Endothelial cell (in vitro differentiated cells): ENCODE results near the gene CACNA1C. TPM values are rescaled to one million over a fixed set of nuclear protein-coding genes. Genes with fewer than 3 reads are reported as not detected.

Experiments used
- DNase-seq: peaks from one replicate; pipeline ENCODE4 v3.0.0; 2021; ENCODE audit warnings: low spot score
- H3K27ac Mint-ChIP-seq: one replicate; pipeline ENCODE4 v1.8.0; 2021; ENCODE audit warnings: mixed read lengths, inconsistent platforms; ENCODE audit not compliant: unreplicated experiment
- H3K27me3 Mint-ChIP-seq: one replicate; pipeline ENCODE4 v1.8.0; 2021; ENCODE audit warnings: mild to moderate bottlenecking, moderate library complexity, mixed read lengths, inconsistent platforms; ENCODE audit not compliant: unreplicated experiment
- H3K36me3 Mint-ChIP-seq: one replicate; pipeline ENCODE4 v1.8.0; 2021; ENCODE audit warnings: mild to moderate bottlenecking, low read depth, mixed read lengths, inconsistent platforms; ENCODE audit not compliant: unreplicated experiment
- H3K4me1 Mint-ChIP-seq: one replicate; pipeline ENCODE4 v1.8.0; 2021; ENCODE audit warnings: mild to moderate bottlenecking, mixed read lengths, inconsistent platforms; ENCODE audit not compliant: unreplicated experiment
- H3K4me3 Mint-ChIP-seq: one replicate; pipeline ENCODE4 v1.8.0; 2021; ENCODE audit warnings: mild to moderate bottlenecking, mixed read lengths, inconsistent platforms; ENCODE audit not compliant: unreplicated experiment
- H3K9me3 Mint-ChIP-seq: one replicate; pipeline ENCODE4 v1.8.0; 2021; ENCODE audit warnings: mixed read lengths, inconsistent platforms; ENCODE audit not compliant: unreplicated experiment
- total RNA-seq: library from RNA; stranded (reverse); fragmentation: NEBNext Ultra II Directional; extraction: Animal tissue kit (Norgen Biotek cat#: 25700); gene quantifications from one replicate; pipeline ENCODE4 v1.2.1, GENCODE V29; 2021; ENCODE audit not compliant: unreplicated experiment
- TF ChIP-seq, protein P1 (sequence below): fragments of 200-600 bp; sonication (generic); IDR thresholded peaks from one replicate; pipeline ENCODE4 v1.5.0; 2021; ENCODE audit warnings: antibody characterized with exemption; ENCODE audit not compliant: unreplicated experiment

CACNA1C gene
- total RNA-seq, 1 donor from 2014 or later: 11.1 TPM

GRCh38 chr12:2211119-2211518 lies 158.3 kb downstream of the CACNA1C start:
- no peak for DNase-seq
- Mint-ChIP-seq H3K9me3 (no peaks in the 10 kb centered on the region), H3K4me1 (peaks cover 2% of the 10 kb centered on the region), H3K4me3 (no peak overlapping the region), H3K27me3 (peaks cover 3% of the 10 kb centered on the region), H3K36me3 (no peaks in the 10 kb centered on the region), H3K27ac (no peak overlapping the region)
- TF ChIP-seq, protein P1, sequence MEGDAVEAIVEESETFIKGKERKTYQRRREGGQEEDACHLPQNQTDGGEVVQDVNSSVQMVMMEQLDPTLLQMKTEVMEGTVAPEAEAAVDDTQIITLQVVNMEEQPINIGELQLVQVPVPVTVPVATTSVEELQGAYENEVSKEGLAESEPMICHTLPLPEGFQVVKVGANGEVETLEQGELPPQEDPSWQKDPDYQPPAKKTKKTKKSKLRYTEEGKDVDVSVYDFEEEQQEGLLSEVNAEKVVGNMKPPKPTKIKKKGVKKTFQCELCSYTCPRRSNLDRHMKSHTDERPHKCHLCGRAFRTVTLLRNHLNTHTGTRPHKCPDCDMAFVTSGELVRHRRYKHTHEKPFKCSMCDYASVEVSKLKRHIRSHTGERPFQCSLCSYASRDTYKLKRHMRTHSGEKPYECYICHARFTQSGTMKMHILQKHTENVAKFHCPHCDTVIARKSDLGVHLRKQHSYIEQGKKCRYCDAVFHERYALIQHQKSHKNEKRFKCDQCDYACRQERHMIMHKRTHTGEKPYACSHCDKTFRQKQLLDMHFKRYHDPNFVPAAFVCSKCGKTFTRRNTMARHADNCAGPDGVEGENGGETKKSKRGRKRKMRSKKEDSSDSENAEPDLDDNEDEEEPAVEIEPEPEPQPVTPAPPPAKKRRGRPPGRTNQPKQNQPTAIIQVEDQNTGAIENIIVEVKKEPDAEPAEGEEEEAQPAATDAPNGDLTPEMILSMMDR: no peak

DNA sequence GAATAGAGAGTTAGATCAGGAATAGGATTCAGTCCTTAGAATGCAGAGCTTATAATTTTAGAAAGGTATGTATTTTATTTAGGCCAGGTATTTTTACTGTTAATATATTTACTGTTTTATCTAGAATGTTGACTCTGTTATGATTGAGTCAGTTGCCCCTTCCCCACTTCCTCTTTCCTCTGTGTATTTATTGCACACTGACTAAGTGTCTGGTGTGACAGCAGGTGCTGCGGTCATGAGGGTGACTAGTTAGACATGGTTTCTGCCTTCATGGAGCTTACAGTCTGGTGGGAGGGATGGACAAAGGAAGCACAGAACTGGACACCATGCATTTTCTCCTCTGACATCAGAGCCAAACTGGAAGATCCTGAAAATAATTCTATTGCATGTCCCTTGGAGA lies 159.8 kb downstream of the CACNA1C start:
- no peak overlapping the region for H3K27ac Mint-ChIP-seq
- peaks cover 3% of the 10 kb centered on the region for H3K27me3 Mint-ChIP-seq

DNA sequence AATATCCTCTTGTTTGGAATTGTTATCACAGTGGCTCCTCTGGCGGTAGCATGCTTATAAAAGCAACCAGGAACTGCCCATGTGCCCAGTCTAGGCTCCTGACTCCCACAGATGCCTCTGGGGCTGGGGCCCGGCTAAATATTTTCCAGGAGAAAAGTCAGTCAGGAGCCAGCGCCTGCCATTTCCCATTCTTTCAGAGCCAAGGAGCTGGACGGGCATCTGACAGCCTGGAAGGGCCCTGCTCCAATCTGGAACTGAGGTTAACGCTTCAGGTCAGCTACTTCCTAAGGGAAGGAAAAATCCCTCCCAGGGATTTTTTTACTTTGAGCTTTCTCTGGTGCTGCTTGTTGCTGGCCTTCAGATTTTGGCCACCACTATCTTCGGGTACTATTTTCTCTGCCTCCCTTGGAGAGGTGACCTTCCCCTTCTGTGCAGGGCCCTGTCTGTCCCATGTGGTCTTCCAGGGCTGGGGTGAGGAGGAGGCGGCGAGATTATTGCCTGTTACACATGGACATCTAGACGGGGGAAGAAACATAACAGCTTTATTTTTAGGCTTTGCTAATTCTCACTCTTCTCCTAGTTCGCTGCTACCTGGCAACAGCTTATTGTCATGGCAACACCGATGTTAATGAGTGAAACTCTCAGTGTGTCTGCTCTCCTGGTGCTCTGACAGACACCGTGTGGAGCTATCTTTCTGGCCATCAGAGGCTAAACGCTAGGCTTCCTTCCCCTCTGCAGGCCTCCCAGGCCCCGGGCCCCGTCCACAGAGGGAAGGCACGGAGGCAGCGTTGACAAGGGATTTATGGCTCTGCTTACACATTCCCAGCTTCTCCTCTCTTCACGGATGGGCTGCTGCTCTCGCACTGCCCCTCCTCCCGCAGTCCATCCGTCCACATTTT lies 160.4 kb downstream of the CACNA1C start:
- TF ChIP-seq, protein P1: no peak
- H3K27me3 Mint-ChIP-seq: peaks cover 5% of the 10 kb centered on the region
- H3K9me3 Mint-ChIP-seq: no peaks in the 10 kb centered on the region
- H3K27ac Mint-ChIP-seq: no peak overlapping the region
- no peak overlapping the region for H3K4me3 Mint-ChIP-seq
- peaks cover 2% of the 10 kb centered on the region for H3K4me1 Mint-ChIP-seq
- DNase-seq: no peak
- no peaks in the 10 kb centered on the region for H3K36me3 Mint-ChIP-seq

More for the DNA sequence above, 159.8 kb downstream of the CACNA1C start:
- TF ChIP-seq, protein P1: no peak
- Mint-ChIP-seq H3K4me3 (no peak overlapping the region), H3K9me3 (no peaks in the 10 kb centered on the region), H3K4me1 (peaks cover 2% of the 10 kb centered on the region), H3K36me3 (no peaks in the 10 kb centered on the region)
- DNase-seq: no peak

- Mint-ChIP-seq H3K9me3 (no peaks in the 10 kb centered on the region), H3K27ac (no peak overlapping the region), H3K27me3 (peaks cover 5% of the 10 kb centered on the region), H3K4me1 (peaks cover 2% of the 10 kb centered on the region), H3K36me3 (no peaks in the 10 kb centered on the region), H3K4me3 (no peak overlapping the region)
- DNase-seq: no peak
- TF ChIP-seq, protein P1: no peak
These were observed 161.6 kb downstream of the CACNA1C start for GRCh38 chr12:2214411-2214810.
